Tibial nerve (tissue), 4 donors: Measurements from ENCODE around the gene NRSN2. TPM values are rescaled to one million over a fixed set of nuclear protein-coding genes. Genes with fewer than 3 reads are reported as not detected.
A peak's percentile ranks its signal among the peaks of the same experiment; 100 is the strongest.

Source experiments
- DNase-seq, 2 donors: peaks; one replicate each; pipeline ENCODE4 v3.0.0-alpha.2; 2019; ENCODE audit warnings: low spot score in 2 of 2
- H3K27ac ChIP-seq, 4 donors: fragments of 200-600 bp; sonication (generic) in 3 of 4; one replicate each; pipeline ENCODE4 v1.5.1; 2017 to 2019; ENCODE audit warnings: mild to moderate bottlenecking in 1 of 4
- H3K27me3 ChIP-seq, 2 donors: fragments of 200-600 bp; sonication (generic) in 1 of 2; one replicate each; pipeline versions ENCODE4 v1.5.1 to v1.6.0; 2017 to 2019
- H3K36me3 ChIP-seq, 3 donors: fragments of 200-600 bp; sonication (generic); one replicate each; pipeline ENCODE4 v1.5.1; 2018 to 2019
- H3K4me1 ChIP-seq, 4 donors: fragments of 200-600 bp; sonication (generic) in 3 of 4; one replicate each; pipeline ENCODE4 v1.5.1; 2017 to 2019
- H3K4me3 ChIP-seq, 4 donors: fragments of 200-600 bp; sonication (generic) in 3 of 4; one replicate each; pipeline ENCODE4 v1.5.1; 2017 to 2019; ENCODE audit warnings: mild to moderate bottlenecking in 1 of 4, moderate library complexity in 1 of 4
- H3K9me3 ChIP-seq, 4 donors: fragments of 200-600 bp; sonication (generic) in 3 of 4; one replicate each; pipeline ENCODE4 v1.5.1; 2017 to 2019
- EP300 ChIP-seq, 2 donors: sonication (generic); formaldehyde crosslinking; IDR thresholded peaks; one replicate each; pipeline ENCODE4 v1.6.1; 2017; ENCODE audit warnings: antibody characterized with exemption in 2 of 2, mild to moderate bottlenecking in 1 of 2
- POLR2A ChIP-seq, 2 donors: fragments of 450-650 bp; IDR thresholded peaks; one replicate each; pipeline ENCODE4 v1.6.1; 2017; ENCODE audit warnings: antibody characterized with exemption in 2 of 2, mild to moderate bottlenecking in 2 of 2, moderate library complexity in 2 of 2
- WGBS, 2 donors: methylation state at CpG; one replicate each; pipeline ENCODE4 v1.1.5; 2018; 5-methylcytosine and 5-hydroxymethylcytosine counted together
- total RNA-seq, 4 donors: library from RNA; depleted of rRNA; stranded (reverse); fragments of >200 nt; gene quantifications; one replicate each; pipeline ENCODE4 v1.1.0, GENCODE V29; 2016
- TF ChIP-seq, protein P1 (sequence below), 5 experiments: fragments of 200-600 bp in 3 of 5; fragments of 450-650 bp in 2 of 5; sonication (generic) in 3 of 5; IDR thresholded peaks; one replicate each; pipeline ENCODE4 v1.5.1; 2016 to 2019; ENCODE audit warnings: antibody characterized with exemption in 5 of 5, mild to moderate bottlenecking in 3 of 5, moderate library complexity in 2 of 5

The NRSN2 gene
- total RNA-seq, 4 donors from 2014 or later, result 20.6 to 34.1 (median 26.2) TPM

DNA sequence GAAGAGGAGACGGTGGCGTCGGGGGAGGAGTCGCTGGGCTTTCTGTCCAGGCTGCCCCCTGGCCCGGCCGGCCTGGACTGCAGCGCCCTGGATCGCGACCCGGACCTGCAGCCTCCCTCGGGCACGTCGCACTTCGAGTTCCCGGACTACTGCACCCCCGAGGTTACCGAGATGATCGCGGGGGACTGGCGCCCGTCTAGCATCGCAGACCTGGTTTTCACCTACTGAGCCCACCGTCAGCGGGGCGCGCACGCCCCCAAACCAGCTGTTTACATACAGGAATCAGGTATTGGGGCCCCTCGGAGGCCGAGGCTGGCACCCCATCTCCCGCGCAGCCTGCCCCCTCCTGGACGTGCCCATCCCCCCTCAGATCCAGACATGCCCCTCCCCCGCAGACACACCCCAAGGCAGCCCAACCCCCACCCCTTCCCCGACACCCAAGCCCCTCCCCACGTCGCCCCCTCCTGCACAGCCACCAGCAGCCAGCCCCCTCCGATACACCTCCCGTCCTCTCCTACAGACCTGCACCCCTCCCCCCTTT lies 20.2 kb upstream of the NRSN2 start:
- H3K27ac ChIP-seq, result peak overlapping the region; percentile 87 to 99 (median 93)
- H3K4me1 ChIP-seq, result peaks cover 0 to 65% (median 13%) of the 10 kb centered on the region in 4 donors

GRCh38 chr20:327186-328026 lies 19.5 kb upstream of the NRSN2 start:
- H3K4me3 ChIP-seq, result peak overlapping the region; percentile 61 to 93 (median 70)
- 3 to 4% methylated on average over 38 to 43 of the region's 47 CpGs for WGBS, 2 donors
- DNase-seq, result peak; percentile 70 to 73

More for the DNA sequence above, 20.2 kb upstream of the NRSN2 start:
- 0 to 2% methylated on average over 13 to 36 of the region's 38 CpGs for WGBS, 2 donors
- Histone ChIP-seq H3K36me3 (no peaks in the 10 kb centered on the region), H3K4me3 (peak overlapping the region; percentile 61 to 93 (median 70)), H3K9me3 (no peaks in the 10 kb centered on the region), H3K27me3 (no peaks in the 10 kb centered on the region)
- no peak for DNase-seq
- TF ChIP-seq POLR2A (IDR thresholded peaks at IDR 0.05), result no peak
- TF ChIP-seq, protein P1, sequence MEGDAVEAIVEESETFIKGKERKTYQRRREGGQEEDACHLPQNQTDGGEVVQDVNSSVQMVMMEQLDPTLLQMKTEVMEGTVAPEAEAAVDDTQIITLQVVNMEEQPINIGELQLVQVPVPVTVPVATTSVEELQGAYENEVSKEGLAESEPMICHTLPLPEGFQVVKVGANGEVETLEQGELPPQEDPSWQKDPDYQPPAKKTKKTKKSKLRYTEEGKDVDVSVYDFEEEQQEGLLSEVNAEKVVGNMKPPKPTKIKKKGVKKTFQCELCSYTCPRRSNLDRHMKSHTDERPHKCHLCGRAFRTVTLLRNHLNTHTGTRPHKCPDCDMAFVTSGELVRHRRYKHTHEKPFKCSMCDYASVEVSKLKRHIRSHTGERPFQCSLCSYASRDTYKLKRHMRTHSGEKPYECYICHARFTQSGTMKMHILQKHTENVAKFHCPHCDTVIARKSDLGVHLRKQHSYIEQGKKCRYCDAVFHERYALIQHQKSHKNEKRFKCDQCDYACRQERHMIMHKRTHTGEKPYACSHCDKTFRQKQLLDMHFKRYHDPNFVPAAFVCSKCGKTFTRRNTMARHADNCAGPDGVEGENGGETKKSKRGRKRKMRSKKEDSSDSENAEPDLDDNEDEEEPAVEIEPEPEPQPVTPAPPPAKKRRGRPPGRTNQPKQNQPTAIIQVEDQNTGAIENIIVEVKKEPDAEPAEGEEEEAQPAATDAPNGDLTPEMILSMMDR (IDR thresholded peaks at IDR 0.05), result no peak
- no peak for TF ChIP-seq EP300 (IDR thresholded peaks at IDR 0.05)

DNA sequence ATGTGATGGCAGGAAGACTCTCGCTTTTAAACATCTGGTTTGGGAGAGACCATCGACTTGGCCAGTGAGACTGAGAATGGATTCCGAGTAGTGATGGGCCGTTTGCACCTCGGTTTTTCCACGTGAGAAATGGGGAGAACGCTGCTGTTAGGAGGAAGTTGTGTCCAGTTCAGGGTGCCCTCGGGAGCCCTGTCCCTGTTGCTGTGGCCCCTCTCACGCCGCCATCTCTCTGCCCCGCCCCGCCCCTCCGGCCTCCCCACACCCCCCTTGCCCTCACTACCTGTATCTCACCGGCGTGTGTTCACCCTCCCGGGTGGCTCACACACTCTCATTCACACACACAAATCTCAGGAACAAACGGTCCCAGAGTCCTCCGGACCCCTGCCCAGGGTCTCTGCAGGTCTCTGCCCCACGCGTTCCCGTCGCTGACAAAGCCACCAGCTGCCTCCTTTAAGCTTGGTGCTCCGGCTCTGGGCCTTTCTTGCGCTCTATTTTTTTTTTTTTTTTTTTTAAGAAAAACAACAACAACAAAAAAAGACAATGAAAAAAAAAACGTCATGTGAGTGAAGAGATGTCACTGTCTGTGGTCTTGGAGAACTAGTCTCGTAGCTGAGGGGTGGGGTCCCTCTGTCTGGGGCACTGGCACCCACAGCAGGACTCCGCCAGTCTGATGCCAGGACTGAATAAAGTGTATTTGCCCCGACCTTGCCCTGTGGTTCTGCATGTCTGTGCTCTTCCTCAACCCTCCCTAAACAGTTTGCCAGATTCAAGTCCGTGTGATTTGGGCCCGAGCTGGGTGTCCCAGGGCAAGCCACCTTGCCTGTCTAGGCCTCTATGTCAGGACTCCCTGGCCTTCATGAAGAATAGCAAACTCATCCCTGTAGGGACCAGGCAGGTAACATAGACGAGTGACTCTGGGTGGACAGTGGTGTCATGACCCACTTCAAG lies 18.6 kb upstream of the NRSN2 start:
- H3K4me3 ChIP-seq, result peak overlapping the region in 2 of 4 donors; percentile 61 to 93
- peak overlapping the region; percentile 80 to 99 (median 90) for H3K27ac ChIP-seq
- TF ChIP-seq EP300 (IDR thresholded peaks at IDR 0.05) (no peak), POLR2A (IDR thresholded peaks at IDR 0.05) (no peak)
- TF ChIP-seq, protein P1 (IDR thresholded peaks at IDR 0.05), result no peak
- no peak for DNase-seq
- no peaks in the 10 kb centered on the region for H3K36me3 ChIP-seq
- peaks cover 0 to 65% (median 13%) of the 10 kb centered on the region in 4 donors for H3K4me1 ChIP-seq
- H3K9me3 ChIP-seq, result no peaks in the 10 kb centered on the region
- 37 to 38% methylated on average over 31 of the region's 31 CpGs for WGBS, 2 donors
- H3K27me3 ChIP-seq, result no peaks in the 10 kb centered on the region

More at GRCh38 chr20:327186-328026, 19.5 kb upstream of the NRSN2 start:
- peak; percentile 70 to 90 for TF ChIP-seq EP300 (IDR thresholded peaks at IDR 0.05)
- peak in 1 of 2 donors; percentile 35 for TF ChIP-seq POLR2A (IDR thresholded peaks at IDR 0.05)
- TF ChIP-seq, protein P1 (IDR thresholded peaks at IDR 0.05), result no peak
- Histone ChIP-seq H3K9me3 (no peaks in the 10 kb centered on the region), H3K27ac (peak overlapping the region; percentile 80 to 99 (median 90)), H3K4me1 (peaks cover 0 to 65% (median 13%) of the 10 kb centered on the region in 4 donors), H3K36me3 (no peaks in the 10 kb centered on the region), H3K27me3 (no peaks in the 10 kb centered on the region)

DNA sequence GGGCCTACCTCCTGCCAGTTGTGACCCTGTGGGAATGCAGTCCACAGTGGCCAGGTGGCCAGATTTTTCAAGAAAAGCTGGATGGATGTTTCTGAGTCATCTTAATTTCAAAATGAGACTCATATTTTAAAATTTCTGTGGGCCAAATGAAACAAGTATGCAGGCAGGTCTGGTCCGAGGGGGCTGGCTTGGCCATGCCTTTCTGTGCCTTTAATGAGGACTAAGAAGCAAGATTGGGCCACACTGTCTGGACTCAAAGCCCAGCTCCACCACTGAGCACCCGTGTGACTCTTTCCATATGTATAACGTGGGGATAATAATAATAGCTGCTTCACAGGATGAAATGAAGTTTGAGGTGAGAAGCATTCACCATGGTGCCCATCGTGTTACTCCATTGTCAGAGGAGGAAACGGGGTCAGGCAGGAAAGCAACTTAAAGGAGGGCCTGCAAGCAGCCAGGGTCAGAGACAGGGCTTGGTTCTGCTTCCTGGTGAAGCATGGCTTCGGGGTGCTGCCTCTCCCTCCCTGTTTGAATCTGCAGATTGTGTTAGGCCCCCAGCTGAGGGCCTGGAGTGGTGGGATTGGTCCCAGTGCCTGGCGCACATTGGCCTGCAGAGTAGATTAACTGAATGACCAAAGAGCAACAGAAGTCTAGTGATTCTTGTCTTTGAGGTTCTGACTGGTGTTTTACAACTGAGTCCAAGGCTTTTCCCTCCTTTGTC lies 17.8 kb upstream of the NRSN2 start:
- no peak for DNase-seq

More for the DNA sequence above, 17.8 kb upstream of the NRSN2 start:
- 42 to 46% methylated on average over 7 of the region's 7 CpGs for WGBS, 2 donors
- no peaks in the 10 kb centered on the region for H3K27me3 ChIP-seq
- peak overlapping the region in 3 of 4 donors; percentile 38 to 99 (median 94) for H3K27ac ChIP-seq
- peaks cover 0 to 58% (median 13%) of the 10 kb centered on the region in 4 donors for H3K4me1 ChIP-seq
- no peak overlapping the region for H3K4me3 ChIP-seq
- peaks cover 0 to 6% (median 0%) of the 10 kb centered on the region in 3 donors for H3K36me3 ChIP-seq
- no peaks in the 10 kb centered on the region for H3K9me3 ChIP-seq
- TF ChIP-seq POLR2A (IDR thresholded peaks at IDR 0.05) (no peak), EP300 (IDR thresholded peaks at IDR 0.05) (no peak)
- TF ChIP-seq, protein P1 (IDR thresholded peaks at IDR 0.05), result no peak
